NCI-H2107 (cell line): ENCODE results near the gene NRP1.

Source experiments
- DNase-seq: peaks from one replicate; lab custom pipeline; 2025; lab: John Stamatoyannopoulos, UW

Gene NRP1

GRCh38 chr10:33260403-33261149 is 73.9 kb downstream of the NRP1 start:
- no peak for DNase-seq

- DNase-seq: no peak
Observed at GRCh38 chr10:33258967-33259366, 75.5 kb downstream of the NRP1 start.

- DNase-seq: no peak
Observed at GRCh38 chr10:33257439-33258080, 76.9 kb downstream of the NRP1 start.

- DNase-seq: no peak
Observed at GRCh38 chr10:33256458-33256857, 78.0 kb downstream of the NRP1 start.

GRCh38 chr10:33254556-33255160 is 79.8 kb downstream of the NRP1 start:
- no peak for DNase-seq

GRCh38 chr10:33253411-33253810 is 81.1 kb downstream of the NRP1 start:
- DNase-seq: no peak

GRCh38 chr10:33252794-33253203 is 81.7 kb downstream of the NRP1 start:
- no peak for DNase-seq

GRCh38 chr10:33252324-33252723 is 82.1 kb downstream of the NRP1 start:
- DNase-seq: no peak

- no peak for DNase-seq
Observed at GRCh38 chr10:33249659-33250345, 84.7 kb downstream of the NRP1 start.

- DNase-seq: no peak
Observed at GRCh38 chr10:33249137-33249536, 85.3 kb downstream of the NRP1 start.

- DNase-seq: no peak
Observed at GRCh38 chr10:33248638-33249037, 85.8 kb downstream of the NRP1 start.

- no peak for DNase-seq
Observed at GRCh38 chr10:33247221-33247922, 87.1 kb downstream of the NRP1 start.

GRCh38 chr10:33245343-33245742 is 89.1 kb downstream of the NRP1 start:
- DNase-seq: no peak

- no peak for DNase-seq
Observed at GRCh38 chr10:33244354-33244967, 90.0 kb downstream of the NRP1 start.

GRCh38 chr10:33243703-33244102 is 90.8 kb downstream of the NRP1 start:
- no peak for DNase-seq

GRCh38 chr10:33242931-33243330 is 91.5 kb downstream of the NRP1 start:
- no peak for DNase-seq

GRCh38 chr10:33241351-33241750 is 93.1 kb downstream of the NRP1 start:
- DNase-seq: no peak

GRCh38 chr10:33240931-33241330 is 93.5 kb downstream of the NRP1 start:
- DNase-seq: no peak

GRCh38 chr10:33240258-33240657 is 94.2 kb downstream of the NRP1 start:
- DNase-seq: no peak

GRCh38 chr10:33239257-33239656 is 95.2 kb downstream of the NRP1 start:
- DNase-seq: no peak

- DNase-seq: no peak
Observed at GRCh38 chr10:33238643-33239042, 95.8 kb downstream of the NRP1 start.
